Inferior parietal cortex (tissue), 1 donor: ENCODE results near the gene HNRNPA1L2.
"Not testable (repeated sequence)": the region's sequence is repeated elsewhere in the genome, so short reads cannot be mapped to it uniquely, and the experiment has no call there.

Experiments used
- DNase-seq: peaks from one replicate; pipeline ENCODE4 v3.0.0-alpha.2; 2016; ENCODE audit errors: extremely low spot score

HNRNPA1L2 gene

GRCh38 chr13:52646967-52647366, 4.7 kb downstream of the HNRNPA1L2 start:
- DNase-seq = no peak

GRCh38 chr13:52650731-52651130, 8.5 kb downstream of the HNRNPA1L2 start:
- no peak for DNase-seq

GRCh38 chr13:52651897-52652195, 9.6 kb downstream of the HNRNPA1L2 start:
- no peak for DNase-seq

GRCh38 chr13:52652196-52652979, 10.2 kb downstream of the HNRNPA1L2 start, which contains the start of gene SUGT1:
Gene SUGT1, plus strand, starts transcription at chr13:52652836. Its CDS starts 85 bp downstream, at chr13:52652921.
- peak; percentile 97 for DNase-seq

- no peak for DNase-seq
Observed at GRCh38 chr13:52652980-52653303, 10.7 kb downstream of the HNRNPA1L2 start.

GRCh38 chr13:52659340-52659739, 17.1 kb downstream of the HNRNPA1L2 start:
- DNase-seq = no peak

GRCh38 chr13:52664272-52664671, 22.0 kb downstream of the HNRNPA1L2 start:
- no peak for DNase-seq

GRCh38 chr13:52665325-52665724, 23.1 kb downstream of the HNRNPA1L2 start:
- no peak for DNase-seq

- no peak for DNase-seq
Observed at GRCh38 chr13:52669677-52670076, 27.4 kb downstream of the HNRNPA1L2 start.

- DNase-seq = no peak
Observed at GRCh38 chr13:52670726-52671125, 28.5 kb downstream of the HNRNPA1L2 start.

GRCh38 chr13:52673465-52673864, 31.2 kb downstream of the HNRNPA1L2 start:
- DNase-seq = no peak

- no peak for DNase-seq
Observed at GRCh38 chr13:52677823-52678222, 35.6 kb downstream of the HNRNPA1L2 start.

- not testable (repeated sequence) for DNase-seq
Observed at GRCh38 chr13:52685806-52686205, 43.6 kb downstream of the HNRNPA1L2 start.

GRCh38 chr13:52686376-52686775, 44.1 kb downstream of the HNRNPA1L2 start:
- DNase-seq = no peak
